Hepatocyte (in vitro differentiated cells): ENCODE measurements around the gene LAMB3.

ENCODE experiments used
- EZH2 ChIP-seq: fragments of 200-600 bp; sonication (generic); IDR thresholded peaks from 2 replicates; pipeline ENCODE4 v1.6.1; 2016; ENCODE audit warnings: antibody characterized with exemption, mild to moderate bottlenecking, borderline replicate concordance
- EZH2phosphoT487 ChIP-seq: fragments of 200-600 bp; sonication (generic); IDR thresholded peaks from one replicate; pipeline ENCODE4 v1.6.1; 2018; ENCODE audit warnings: antibody characterized with exemption, mild to moderate bottlenecking, low read depth, moderate library complexity; ENCODE audit not compliant: unreplicated experiment, severe bottlenecking
- TF ChIP-seq, protein P1 (sequence below): fragments of 200-600 bp; sonication (generic); IDR thresholded peaks from 2 replicates; pipeline ENCODE4 v1.5.1; 2016; ENCODE audit warnings: antibody characterized with exemption, mild to moderate bottlenecking; ENCODE audit not compliant: poor library complexity

DNA sequence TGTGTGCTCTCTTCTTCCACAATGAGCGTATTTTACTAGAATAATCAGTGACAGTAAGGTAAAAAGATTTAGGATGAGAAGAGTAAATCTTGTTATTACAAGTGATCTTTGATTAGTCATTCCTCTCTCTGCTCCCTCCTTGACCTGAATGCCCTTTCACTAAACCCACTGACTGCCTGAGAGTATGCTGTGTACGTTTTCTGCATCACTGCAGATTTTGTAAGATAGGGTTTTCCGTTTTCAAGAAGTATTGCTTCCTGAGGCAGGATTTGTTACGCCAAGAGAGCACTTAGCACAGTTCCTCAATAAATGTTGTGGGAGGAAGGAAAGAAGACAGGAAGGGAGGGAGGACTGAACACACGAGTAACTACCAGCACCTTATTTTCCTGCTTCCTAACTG lies 7.7 kb upstream of the LAMB3 start:
- TF ChIP-seq EZH2phosphoT487 (no peak), EZH2 (no peak)
- TF ChIP-seq, protein P1, sequence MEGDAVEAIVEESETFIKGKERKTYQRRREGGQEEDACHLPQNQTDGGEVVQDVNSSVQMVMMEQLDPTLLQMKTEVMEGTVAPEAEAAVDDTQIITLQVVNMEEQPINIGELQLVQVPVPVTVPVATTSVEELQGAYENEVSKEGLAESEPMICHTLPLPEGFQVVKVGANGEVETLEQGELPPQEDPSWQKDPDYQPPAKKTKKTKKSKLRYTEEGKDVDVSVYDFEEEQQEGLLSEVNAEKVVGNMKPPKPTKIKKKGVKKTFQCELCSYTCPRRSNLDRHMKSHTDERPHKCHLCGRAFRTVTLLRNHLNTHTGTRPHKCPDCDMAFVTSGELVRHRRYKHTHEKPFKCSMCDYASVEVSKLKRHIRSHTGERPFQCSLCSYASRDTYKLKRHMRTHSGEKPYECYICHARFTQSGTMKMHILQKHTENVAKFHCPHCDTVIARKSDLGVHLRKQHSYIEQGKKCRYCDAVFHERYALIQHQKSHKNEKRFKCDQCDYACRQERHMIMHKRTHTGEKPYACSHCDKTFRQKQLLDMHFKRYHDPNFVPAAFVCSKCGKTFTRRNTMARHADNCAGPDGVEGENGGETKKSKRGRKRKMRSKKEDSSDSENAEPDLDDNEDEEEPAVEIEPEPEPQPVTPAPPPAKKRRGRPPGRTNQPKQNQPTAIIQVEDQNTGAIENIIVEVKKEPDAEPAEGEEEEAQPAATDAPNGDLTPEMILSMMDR = no peak
